H9 (cell line): ENCODE data around the gene RASGEF1C. TPM values are rescaled to one million over a fixed set of nuclear protein-coding genes. Genes with fewer than 3 reads are reported as not detected.

ENCODE experiments used
- DNase-seq: peaks from one replicate; pipeline ENCODE4 v3.0.0-alpha.2; 2017
- H2AFZ ChIP-seq: one replicate; pipeline ENCODE4 v1.6.1; 2013; ENCODE audit warnings: mild to moderate bottlenecking, low read length, control low read depth, moderate library complexity
- H2AK5ac ChIP-seq: 2 replicates; pipeline ENCODE4 v1.6.1; 2013; ENCODE audit warnings: low read length, control low read depth, mixed read lengths; ENCODE audit not compliant: insufficient read length
- H2BK120ac ChIP-seq: one replicate; pipeline ENCODE4 v1.6.1; 2013; ENCODE audit warnings: low read depth, mild to moderate bottlenecking, low read length, control low read depth, inconsistent platforms; ENCODE audit not compliant: poor library complexity, severe bottlenecking
- H2BK12ac ChIP-seq: 2 replicates; pipeline ENCODE4 v1.6.1; 2013; ENCODE audit warnings: low read length, control low read depth, mixed read lengths, low read depth; ENCODE audit not compliant: insufficient read length
- H2BK15ac ChIP-seq: 2 replicates; pipeline ENCODE4 v1.6.1; 2013; ENCODE audit warnings: low read depth, low read length, control low read depth
- H2BK20ac ChIP-seq: one replicate; pipeline ENCODE4 v1.6.1; 2013; ENCODE audit warnings: low read depth, mild to moderate bottlenecking, low read length, control low read depth, inconsistent platforms; ENCODE audit not compliant: poor library complexity, severe bottlenecking
- H2BK5ac ChIP-seq: 2 replicates; pipeline ENCODE4 v1.6.1; 2013; ENCODE audit warnings: low read length, control low read depth, mixed read lengths; ENCODE audit not compliant: insufficient read length
- H3K14ac ChIP-seq: 2 replicates; pipeline ENCODE4 v1.6.1; 2013; ENCODE audit warnings: low read length, control low read depth; ENCODE audit not compliant: insufficient read depth
- H3K18ac ChIP-seq: 2 replicates; pipeline ENCODE4 v1.6.1; 2013; ENCODE audit warnings: low read depth, mild to moderate bottlenecking, mixed read lengths, low read length, control low read depth; ENCODE audit not compliant: insufficient read length
- H3K23ac ChIP-seq: 2 replicates; pipeline ENCODE4 v1.6.1; 2013; ENCODE audit warnings: low read length, control low read depth, mixed read lengths, low read depth; ENCODE audit not compliant: insufficient read length
- H3K23me2 ChIP-seq: 2 replicates; pipeline ENCODE4 v1.6.1; 2013; ENCODE audit warnings: low read depth, mild to moderate bottlenecking, mixed read lengths, low read length, control low read depth; ENCODE audit not compliant: insufficient read length, poor library complexity, severe bottlenecking
- H3K27ac ChIP-seq: 2 replicates; pipeline ENCODE4 v1.5.1; 2013; ENCODE audit warnings: low read length, control low read depth, mixed read lengths, low read depth; ENCODE audit not compliant: insufficient read length
- H3K27me3 ChIP-seq: 2 replicates; pipeline ENCODE4 v1.6.1; 2013; ENCODE audit warnings: low read length, control low read depth, inconsistent platforms; ENCODE audit not compliant: insufficient read depth
- H3K4ac ChIP-seq: 2 replicates; pipeline ENCODE4 v1.6.1; 2013; ENCODE audit warnings: low read depth, mild to moderate bottlenecking, control low read depth, inconsistent platforms, low read length, moderate library complexity
- H3K4me1 ChIP-seq: 2 replicates; pipeline ENCODE4 v1.6.1; 2013; ENCODE audit warnings: low read length, control low read depth, inconsistent platforms; ENCODE audit not compliant: insufficient read depth
- H3K4me2 ChIP-seq: 2 replicates; pipeline ENCODE4 v1.6.1; 2013; ENCODE audit warnings: low read length, control low read depth, mixed read lengths; ENCODE audit not compliant: insufficient read length, insufficient read depth
- H3K56ac ChIP-seq: 2 replicates; pipeline ENCODE4 v1.6.1; 2013; ENCODE audit warnings: low read depth, mild to moderate bottlenecking, mixed read lengths, low read length, control low read depth; ENCODE audit not compliant: insufficient read length
- H3K79me1 ChIP-seq: 2 replicates; pipeline ENCODE4 v1.6.1; 2013; ENCODE audit warnings: low read depth, mild to moderate bottlenecking, moderate library complexity, low read length, control low read depth, inconsistent platforms; ENCODE audit not compliant: insufficient read depth, poor library complexity, severe bottlenecking
- H3K79me2 ChIP-seq: 2 replicates; pipeline ENCODE4 v1.6.1; 2013; ENCODE audit warnings: low read length, control low read depth, inconsistent platforms; ENCODE audit not compliant: insufficient read depth
- H3K9ac ChIP-seq: 2 replicates; pipeline ENCODE4 v1.6.1; 2013; ENCODE audit warnings: low read length, control low read depth, mixed read lengths; ENCODE audit not compliant: insufficient read length; ENCODE audit errors: extremely low read depth
- H3K9me3 ChIP-seq: one replicate; pipeline ENCODE4 v1.6.1; 2013; ENCODE audit warnings: low read depth, low read length, inconsistent platforms; ENCODE audit not compliant: control insufficient read depth
- H3T11ph ChIP-seq: one replicate; pipeline ENCODE4 v1.6.1; 2013; ENCODE audit warnings: mild to moderate bottlenecking, low read length, control low read depth, inconsistent platforms
- H4K20me1 ChIP-seq: one replicate; pipeline ENCODE4 v1.6.1; 2013; ENCODE audit not compliant: control insufficient read depth, insufficient read length, insufficient read depth
- H4K5ac ChIP-seq: 2 replicates; pipeline ENCODE4 v1.6.1; 2013; ENCODE audit warnings: low read depth, mild to moderate bottlenecking, mixed read lengths, low read length, control low read depth; ENCODE audit not compliant: insufficient read length
- H4K8ac ChIP-seq: replicated peaks from 2 replicates; pipeline ENCODE4 v1.6.1; 2013; ENCODE audit warnings: low read length, control low read depth, mixed read lengths, low read depth; ENCODE audit not compliant: insufficient read length
- H4K91ac ChIP-seq: 2 replicates; pipeline ENCODE4 v1.6.1; 2013; ENCODE audit warnings: low read depth, mild to moderate bottlenecking, moderate library complexity, mixed read lengths, low read length, control low read depth; ENCODE audit not compliant: insufficient read length
- H3K27ac Mint-ChIP-seq, 3 experiments: 2 replicates in 2 of 3; 3 replicates in 1 of 3; pipeline ENCODE4 v1.8.0; 2020 to 2021; ENCODE audit warnings: mixed read lengths in 3 of 3, mild to moderate bottlenecking in 1 of 3, moderate library complexity in 1 of 3
- H3K27me3 Mint-ChIP-seq: 2 replicates; pipeline ENCODE4 v1.8.0; 2021; ENCODE audit warnings: low read depth, mild to moderate bottlenecking, moderate library complexity, mixed read lengths
- H3K36me3 Mint-ChIP-seq, 3 experiments: 2 replicates in 2 of 3; 3 replicates in 1 of 3; pipeline ENCODE4 v1.8.0; 2020 to 2021; ENCODE audit warnings: low read depth in 3 of 3, mixed read lengths in 3 of 3; ENCODE audit not compliant: insufficient read depth in 1 of 3
- H3K4me1 Mint-ChIP-seq, 2 experiments: 2 replicates each; pipeline ENCODE4 v1.8.0; 2020; ENCODE audit warnings: mixed read lengths in 2 of 2
- H3K4me3 Mint-ChIP-seq, 2 experiments: 2 replicates in 1 of 2; 3 replicates in 1 of 2; pipeline ENCODE4 v1.8.0; 2020 to 2021; ENCODE audit warnings: mild to moderate bottlenecking in 2 of 2, mixed read lengths in 2 of 2, moderate library complexity in 1 of 2
- H3K9me3 Mint-ChIP-seq, 2 experiments: 2 replicates in 1 of 2; 3 replicates in 1 of 2; pipeline ENCODE4 v1.8.0; 2020; ENCODE audit warnings: mild to moderate bottlenecking in 2 of 2, mixed read lengths in 2 of 2, moderate library complexity in 1 of 2
- WGBS: extraction: QIAGEN DNeasy Blood & Tissue Kit; methylation state at CpG from one replicate; pipeline ENCODE4 v1.1.7; 2013; ENCODE audit warnings: missing lambda C conversion rate, low lambda C conversion rate, mixed read lengths; ENCODE audit not compliant: insufficient read length; ENCODE audit errors: extremely low coverage; 5-methylcytosine and 5-hydroxymethylcytosine counted together
- total RNA-seq: library from RNA; stranded (reverse); gene quantifications from 2 replicates; pipeline ENCODE4 v1.2.1, GENCODE V29; 2021
- TF ChIP-seq, protein P1 (sequence below): fragments of 200-600 bp; sonication (generic); conservative IDR thresholded peaks from 3 replicates; pipeline ENCODE4 v1.8.0; 2021; ENCODE audit warnings: antibody characterized with exemption, mild to moderate bottlenecking

The RASGEF1C gene
- total RNA-seq, 1 experiment from 2014 or later: 0.83 TPM

DNA sequence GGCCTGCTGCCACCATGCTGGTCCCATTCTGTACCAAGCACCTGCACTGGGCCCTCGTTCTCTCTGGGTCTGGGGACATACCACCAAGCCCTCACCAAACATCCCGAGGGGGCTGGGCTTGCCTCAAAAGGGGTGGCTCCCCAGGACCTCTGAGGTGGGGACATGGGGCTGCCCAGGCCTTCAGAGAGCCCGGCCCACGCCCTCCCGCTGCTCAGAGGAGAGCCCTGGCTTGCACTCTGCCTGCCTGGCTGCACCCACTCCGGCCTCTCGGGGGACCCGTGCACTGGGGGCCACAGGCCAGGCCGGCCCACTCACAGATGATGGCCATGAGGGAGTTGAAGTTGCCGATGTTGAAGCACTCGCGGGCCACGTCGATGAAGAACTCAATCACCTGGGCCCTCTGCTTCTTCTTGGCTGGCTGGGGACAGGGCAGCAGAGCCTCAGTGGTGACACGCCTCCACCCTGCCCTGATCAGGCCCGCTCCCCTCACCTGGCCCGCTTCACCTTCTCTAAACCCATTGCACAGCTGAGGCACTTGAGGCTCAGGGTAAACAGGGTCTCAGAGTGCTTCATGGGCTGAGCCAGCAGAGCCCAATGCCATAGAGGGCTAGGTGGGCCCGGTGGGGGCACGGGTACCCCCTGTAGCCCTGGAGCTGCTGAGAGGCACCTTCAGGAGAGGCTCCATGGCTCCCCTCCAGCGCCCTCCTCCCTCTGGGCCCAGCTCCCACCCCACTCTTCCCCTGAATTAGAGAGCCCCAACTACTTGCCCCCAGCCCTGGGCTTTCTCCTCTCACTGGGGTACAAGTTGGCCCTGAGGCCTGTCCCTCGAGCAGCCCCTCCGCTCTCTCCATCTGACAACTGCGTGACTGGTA is 89.7 kb downstream of the RASGEF1C start:
- Histone ChIP-seq H3K79me1 (no peaks in the 10 kb centered on the region), H2BK5ac (no peak overlapping the region), H3K4me1 (no peaks in the 10 kb centered on the region), H3K9me3 (no peaks in the 10 kb centered on the region), H3K18ac (no peak overlapping the region), H3K23ac (no peak overlapping the region), H3K79me2 (no peaks in the 10 kb centered on the region), H3K27ac (no peak overlapping the region), H3K23me2 (no peaks in the 10 kb centered on the region), H2AK5ac (no peak overlapping the region), H4K91ac (no peak overlapping the region), H3K4ac (no peak overlapping the region), H4K20me1 (no peaks in the 10 kb centered on the region), H3K14ac (no peak overlapping the region), H2BK120ac (no peak overlapping the region), H2AFZ (no peak overlapping the region), H2BK12ac (no peak overlapping the region), H4K8ac (no peak overlapping the region), H4K5ac (no peak overlapping the region), H3K56ac (no peak overlapping the region), H3T11ph (no peak overlapping the region), H3K9ac (no peak overlapping the region), H3K27me3 (no peaks in the 10 kb centered on the region), H2BK15ac (no peak overlapping the region), H3K4me2 (no peak overlapping the region), H2BK20ac (no peak overlapping the region)
- no peak overlapping the region; a peak in 1 of 7 replicates for H3K27ac Mint-ChIP-seq
- no CpG with 5 or more reads among the region's 23 CpGs for whole genome bisulfite sequencing
- peaks cover 0 to 11% of the 10 kb centered on the region in 2 experiments; a peak in 2 of 4 replicates for H3K4me1 Mint-ChIP-seq
- H3K36me3 Mint-ChIP-seq: peaks cover 0 to 2% (median 0%) of the 10 kb centered on the region in 3 experiments; a peak in 1 of 7 replicates
- no peak for DNase-seq
- H3K27me3 Mint-ChIP-seq: no peaks in the 10 kb centered on the region
- no peak overlapping the region for H3K4me3 Mint-ChIP-seq
- H3K9me3 Mint-ChIP-seq: no peaks in the 10 kb centered on the region; a peak in 1 of 5 replicates
- TF ChIP-seq, protein P1, sequence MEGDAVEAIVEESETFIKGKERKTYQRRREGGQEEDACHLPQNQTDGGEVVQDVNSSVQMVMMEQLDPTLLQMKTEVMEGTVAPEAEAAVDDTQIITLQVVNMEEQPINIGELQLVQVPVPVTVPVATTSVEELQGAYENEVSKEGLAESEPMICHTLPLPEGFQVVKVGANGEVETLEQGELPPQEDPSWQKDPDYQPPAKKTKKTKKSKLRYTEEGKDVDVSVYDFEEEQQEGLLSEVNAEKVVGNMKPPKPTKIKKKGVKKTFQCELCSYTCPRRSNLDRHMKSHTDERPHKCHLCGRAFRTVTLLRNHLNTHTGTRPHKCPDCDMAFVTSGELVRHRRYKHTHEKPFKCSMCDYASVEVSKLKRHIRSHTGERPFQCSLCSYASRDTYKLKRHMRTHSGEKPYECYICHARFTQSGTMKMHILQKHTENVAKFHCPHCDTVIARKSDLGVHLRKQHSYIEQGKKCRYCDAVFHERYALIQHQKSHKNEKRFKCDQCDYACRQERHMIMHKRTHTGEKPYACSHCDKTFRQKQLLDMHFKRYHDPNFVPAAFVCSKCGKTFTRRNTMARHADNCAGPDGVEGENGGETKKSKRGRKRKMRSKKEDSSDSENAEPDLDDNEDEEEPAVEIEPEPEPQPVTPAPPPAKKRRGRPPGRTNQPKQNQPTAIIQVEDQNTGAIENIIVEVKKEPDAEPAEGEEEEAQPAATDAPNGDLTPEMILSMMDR: no peak
